Smooth muscle cell (in vitro differentiated cells): ENCODE data around the gene FAM83C. TPM values are rescaled to one million over a fixed set of nuclear protein-coding genes. Genes with fewer than 3 reads are reported as not detected.

Experiments used
- DNase-seq: peaks from one replicate; lab custom pipeline; 2025; ENCODE audit not compliant: unreplicated experiment; lab: John Stamatoyannopoulos, UW
- H2AFZ ChIP-seq: fragments of 200-600 bp; sonication (generic); 2 replicates; pipeline ENCODE4 v1.6.0; 2016; ENCODE audit warnings: antibody characterized with exemption, low read depth, mild to moderate bottlenecking
- H3F3A ChIP-seq: fragments of 200-600 bp; sonication (generic); 2 replicates; pipeline ENCODE4 v1.6.0; 2017; ENCODE audit warnings: antibody characterized with exemption, low read depth
- H3K27ac ChIP-seq: fragments of 200-600 bp; sonication (generic); 2 replicates; pipeline ENCODE4 v1.5.1; 2016; ENCODE audit warnings: low read depth, mild to moderate bottlenecking
- H3K27me3 ChIP-seq: fragments of 200-600 bp; sonication (generic); 2 replicates; pipeline ENCODE4 v1.6.1; 2016; ENCODE audit warnings: low read depth, mild to moderate bottlenecking
- H3K36me3 ChIP-seq: fragments of 200-600 bp; sonication (generic); 2 replicates; pipeline ENCODE4 v1.5.1; 2016; ENCODE audit warnings: low read depth
- H3K4me1 ChIP-seq: fragments of 200-600 bp; sonication (generic); 2 replicates; pipeline ENCODE4 v1.5.1; 2016; ENCODE audit warnings: low read depth
- H3K4me2 ChIP-seq: fragments of 200-600 bp; sonication (generic); 2 replicates; pipeline ENCODE4 v1.6.0; 2016; ENCODE audit warnings: mild to moderate bottlenecking
- H3K4me3 ChIP-seq: fragments of 200-600 bp; sonication (generic); 2 replicates; pipeline ENCODE4 v1.5.1; 2016; ENCODE audit warnings: mild to moderate bottlenecking
- H3K79me2 ChIP-seq: fragments of 200-600 bp; sonication (generic); 2 replicates; pipeline ENCODE4 v1.6.0; 2016; ENCODE audit warnings: low read depth, mild to moderate bottlenecking
- H3K9ac ChIP-seq: fragments of 200-600 bp; sonication (generic); 2 replicates; pipeline ENCODE4 v1.6.0; 2016; ENCODE audit warnings: low read depth
- H3K9me3 ChIP-seq: fragments of 200-600 bp; sonication (generic); replicated peaks from 2 replicates; pipeline ENCODE4 v1.5.1; 2016; ENCODE audit warnings: low read depth
- H4K20me1 ChIP-seq: fragments of 200-600 bp; sonication (generic); 2 replicates; pipeline ENCODE4 v1.6.0; 2016; ENCODE audit warnings: low read depth
- WGBS: methylation state at CpG from one replicate; pipeline ENCODE4 v1.1.7; 2016; ENCODE audit warnings: low lambda C conversion rate; 5-methylcytosine and 5-hydroxymethylcytosine counted together
- polyA plus RNA-seq: library from polyadenylated mRNA; unstranded; fragments of >200 nt; fragmentation: Nextera tagmentation; extraction: Ambion mirVana; gene quantifications from 2 replicates; pipeline ENCODE4 v1.2.1, GENCODE V29; 2016
- total RNA-seq: library from RNA; depleted of rRNA; stranded (reverse); fragments of >200 nt; gene quantifications from 2 replicates; pipeline ENCODE4 v1.2.3, GENCODE V29; 2014
- TF ChIP-seq, protein P1 (sequence below): fragments of 200-600 bp; sonication (generic); IDR thresholded peaks from 2 replicates; pipeline ENCODE4 v1.5.1; 2017; ENCODE audit warnings: borderline replicate concordance, mild to moderate bottlenecking, antibody characterized with exemption; ENCODE audit not compliant: insufficient read depth, poor library complexity, severe bottlenecking

The FAM83C gene
- total and polyA plus RNA-seq, 2 experiments from 2014 or later: 0.49 TPM; not detected in 1

DNA sequence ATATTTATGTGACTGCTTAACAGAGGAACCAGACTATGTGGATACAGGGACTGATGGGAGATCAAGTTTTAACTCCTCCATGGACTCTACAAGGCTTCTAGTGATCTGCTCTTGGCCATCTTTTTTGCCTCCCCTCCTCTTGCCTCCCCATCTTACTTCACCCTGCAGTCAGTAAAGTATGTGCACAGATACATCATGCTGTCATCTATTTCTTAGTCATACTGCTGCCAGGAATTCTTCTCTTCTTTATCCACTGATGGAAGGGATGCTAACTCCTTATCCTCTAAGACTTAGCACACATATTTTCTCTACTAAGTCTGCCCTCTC lies 27.6 kb upstream of the FAM83C start:
- Histone ChIP-seq H3K27ac (peak overlapping the region; percentile 95), H4K20me1 (no peaks in the 10 kb centered on the region), H3F3A (peaks cover 5% of the 10 kb centered on the region), H3K4me2 (peak overlapping the region; percentile 76), H2AFZ (no peak overlapping the region), H3K4me1 (peaks cover 17% of the 10 kb centered on the region), H3K79me2 (no peaks in the 10 kb centered on the region), H3K9ac (peak overlapping the region; percentile 62), H3K36me3 (no peaks in the 10 kb centered on the region), H3K27me3 (no peaks in the 10 kb centered on the region), H3K9me3 (no peaks in the 10 kb centered on the region), H3K4me3 (no peak overlapping the region)
- TF ChIP-seq, protein P1, sequence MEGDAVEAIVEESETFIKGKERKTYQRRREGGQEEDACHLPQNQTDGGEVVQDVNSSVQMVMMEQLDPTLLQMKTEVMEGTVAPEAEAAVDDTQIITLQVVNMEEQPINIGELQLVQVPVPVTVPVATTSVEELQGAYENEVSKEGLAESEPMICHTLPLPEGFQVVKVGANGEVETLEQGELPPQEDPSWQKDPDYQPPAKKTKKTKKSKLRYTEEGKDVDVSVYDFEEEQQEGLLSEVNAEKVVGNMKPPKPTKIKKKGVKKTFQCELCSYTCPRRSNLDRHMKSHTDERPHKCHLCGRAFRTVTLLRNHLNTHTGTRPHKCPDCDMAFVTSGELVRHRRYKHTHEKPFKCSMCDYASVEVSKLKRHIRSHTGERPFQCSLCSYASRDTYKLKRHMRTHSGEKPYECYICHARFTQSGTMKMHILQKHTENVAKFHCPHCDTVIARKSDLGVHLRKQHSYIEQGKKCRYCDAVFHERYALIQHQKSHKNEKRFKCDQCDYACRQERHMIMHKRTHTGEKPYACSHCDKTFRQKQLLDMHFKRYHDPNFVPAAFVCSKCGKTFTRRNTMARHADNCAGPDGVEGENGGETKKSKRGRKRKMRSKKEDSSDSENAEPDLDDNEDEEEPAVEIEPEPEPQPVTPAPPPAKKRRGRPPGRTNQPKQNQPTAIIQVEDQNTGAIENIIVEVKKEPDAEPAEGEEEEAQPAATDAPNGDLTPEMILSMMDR: no peak
- no peak for DNase-seq

DNA sequence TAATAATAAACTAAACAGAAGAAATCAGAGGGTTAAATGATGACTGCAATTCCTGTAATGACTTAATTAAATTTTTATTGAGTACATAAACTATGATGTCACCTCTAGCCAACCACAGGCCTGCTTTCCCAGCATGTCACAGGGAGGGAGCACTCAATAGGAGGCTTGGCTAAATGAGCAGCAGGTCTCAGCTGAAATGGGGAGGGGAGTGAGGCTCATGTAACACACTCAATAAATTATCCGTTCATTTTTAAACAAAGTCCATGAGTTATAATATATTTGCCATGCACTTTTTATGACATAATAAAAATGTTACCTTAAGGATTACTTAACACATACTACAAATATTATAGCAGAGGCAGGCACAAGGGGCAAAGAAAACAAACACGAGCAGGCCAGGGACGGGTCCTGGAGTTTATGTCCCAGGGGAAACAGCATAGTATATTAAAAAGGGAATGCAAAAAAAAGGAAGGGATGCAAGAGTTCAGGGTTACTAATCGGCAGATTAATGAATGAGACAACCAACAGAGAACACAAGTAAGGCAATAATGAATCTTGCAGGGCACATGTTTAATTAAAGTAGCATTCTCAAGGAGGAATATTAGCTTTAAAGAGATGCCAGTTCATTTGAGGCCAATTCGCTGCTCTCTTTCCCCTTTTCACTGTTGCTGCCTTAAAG lies 27.1 kb upstream of the FAM83C start:
- Histone ChIP-seq H3K36me3 (no peaks in the 10 kb centered on the region), H3K79me2 (no peaks in the 10 kb centered on the region), H3K27ac (peak overlapping the region; percentile 95), H3K4me2 (peak overlapping the region; percentile 76), H3K9ac (peak overlapping the region; percentile 31), H3K27me3 (no peaks in the 10 kb centered on the region), H2AFZ (no peak overlapping the region), H4K20me1 (no peaks in the 10 kb centered on the region), H3K4me3 (no peak overlapping the region), H3F3A (peaks cover 5% of the 10 kb centered on the region), H3K4me1 (peaks cover 17% of the 10 kb centered on the region), H3K9me3 (no peaks in the 10 kb centered on the region)
- TF ChIP-seq, protein P1: no peak
- no peak for DNase-seq
- 59% methylated on average over 5 of the region's 5 CpGs for WGBS

DNA sequence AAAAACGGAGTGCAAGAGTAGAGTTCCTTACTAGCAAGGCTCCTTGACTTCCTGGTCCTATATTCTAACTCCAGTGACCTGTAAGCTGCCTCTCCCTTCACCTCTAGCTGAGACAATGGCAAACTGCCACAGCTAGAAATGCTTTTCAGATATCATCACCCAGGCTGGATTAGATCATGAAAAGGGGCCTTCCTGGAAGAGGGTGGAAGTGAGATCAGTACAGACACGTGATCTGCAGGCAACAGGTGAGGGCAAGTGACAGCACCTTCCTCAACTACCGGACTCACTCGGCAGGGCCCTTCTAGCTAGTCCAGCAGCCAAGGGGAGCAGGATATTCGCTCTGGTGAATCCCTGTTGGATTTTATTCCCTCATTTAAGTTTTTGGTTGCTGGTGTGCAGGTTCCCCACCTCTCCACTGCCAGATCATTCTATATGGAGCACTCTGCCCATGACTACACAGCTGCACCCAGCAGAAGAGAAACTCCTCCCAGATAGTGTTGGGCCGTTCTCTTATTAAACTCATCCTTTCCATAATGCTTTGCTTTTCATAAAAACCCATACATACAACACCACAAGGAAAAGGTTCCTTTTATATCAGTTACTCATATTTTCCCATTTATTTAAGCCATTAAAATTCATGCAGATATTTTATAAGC lies 26.4 kb upstream of the FAM83C start:
- Histone ChIP-seq H3K9me3 (no peaks in the 10 kb centered on the region), H3K79me2 (no peaks in the 10 kb centered on the region), H3K9ac (peak overlapping the region; percentile 46), H3K27me3 (no peaks in the 10 kb centered on the region), H3K4me1 (peaks cover 17% of the 10 kb centered on the region), H2AFZ (no peak overlapping the region), H3K27ac (peak overlapping the region; percentile 95), H4K20me1 (no peaks in the 10 kb centered on the region), H3F3A (peaks cover 5% of the 10 kb centered on the region), H3K4me3 (no peak overlapping the region), H3K4me2 (peak overlapping the region; percentile 76), H3K36me3 (no peaks in the 10 kb centered on the region)
- DNase-seq: no peak
- 75% methylated on average over 6 of the region's 6 CpGs for WGBS
- TF ChIP-seq, protein P1: no peak
